ENCODE results near the gene SPATS1. TPM values are rescaled to one million over a fixed set of nuclear protein-coding genes. Genes with fewer than 3 reads are reported as not detected.

Gene SPATS1
- not detected in 2 replicates for total RNA-seq

GRCh38 chr6:44342489-44342888 is at the start of gene SPATS1:
Gene SPATS1, plus strand, starts transcription at chr6:44342650. Its CDS starts 446 bp downstream, at chr6:44343096.
- DNase-seq (ENCODE audit: low read depth) = no peak

- DNase-seq (ENCODE audit: low read depth) = no peak
Observed at GRCh38 chr6:44292661-44293365, 49.6 kb upstream of the SPATS1 start.

GRCh38 chr6:44294832-44295791 is 47.3 kb upstream of the SPATS1 start:
- DNase-seq (ENCODE audit: low read depth) = no peak

GRCh38 chr6:44297063-44298038 is 45.1 kb upstream of the SPATS1 start:
- no peak for DNase-seq (ENCODE audit: low read depth)

GRCh38 chr6:44298055-44298803 is 44.2 kb upstream of the SPATS1 start:
- DNase-seq (ENCODE audit: low read depth) = no peak

GRCh38 chr6:44298864-44299263 is 43.6 kb upstream of the SPATS1 start:
- DNase-seq (ENCODE audit: low read depth) = no peak

GRCh38 chr6:44300292-44300823 is 42.1 kb upstream of the SPATS1 start:
- DNase-seq (ENCODE audit: low read depth) = no peak

GRCh38 chr6:44301106-44301505 is 41.3 kb upstream of the SPATS1 start:
- DNase-seq (ENCODE audit: low read depth) = no peak

- no peak for DNase-seq (ENCODE audit: low read depth)
Observed at GRCh38 chr6:44301782-44302564, 40.5 kb upstream of the SPATS1 start.

- no peak for DNase-seq (ENCODE audit: low read depth)
Observed at GRCh38 chr6:44302856-44303255, 39.6 kb upstream of the SPATS1 start.

GRCh38 chr6:44303842-44304241 is 38.6 kb upstream of the SPATS1 start:
- no peak for DNase-seq (ENCODE audit: low read depth)

- peak; percentile 12 for DNase-seq (ENCODE audit: low read depth)
Observed at GRCh38 chr6:44304282-44305199, 37.9 kb upstream of the SPATS1 start.

GRCh38 chr6:44305200-44305725 is 37.2 kb upstream of the SPATS1 start:
- DNase-seq (ENCODE audit: low read depth) = no peak

- DNase-seq (ENCODE audit: low read depth) = no peak
Observed at GRCh38 chr6:44306710-44307109, 35.7 kb upstream of the SPATS1 start.

- no peak for DNase-seq (ENCODE audit: low read depth)
Observed at GRCh38 chr6:44307217-44307616, 35.2 kb upstream of the SPATS1 start.

GRCh38 chr6:44309092-44309491 is 33.4 kb upstream of the SPATS1 start:
- DNase-seq (ENCODE audit: low read depth) = no peak

GRCh38 chr6:44309631-44310030 is 32.8 kb upstream of the SPATS1 start:
- no peak for DNase-seq (ENCODE audit: low read depth)

GRCh38 chr6:44310241-44310640 is 32.2 kb upstream of the SPATS1 start:
- no peak for DNase-seq (ENCODE audit: low read depth)

Data from renal cortical epithelial cell (primary cell).